ENCODE results near the gene IMMP2L. TPM values are rescaled to one million over a fixed set of nuclear protein-coding genes. Genes with fewer than 3 reads are reported as not detected.

IMMP2L gene
- polyA plus RNA-seq, 1 of the 3 experiments (the other 2 are of a cell fraction), result 10.7 TPM

DNA sequence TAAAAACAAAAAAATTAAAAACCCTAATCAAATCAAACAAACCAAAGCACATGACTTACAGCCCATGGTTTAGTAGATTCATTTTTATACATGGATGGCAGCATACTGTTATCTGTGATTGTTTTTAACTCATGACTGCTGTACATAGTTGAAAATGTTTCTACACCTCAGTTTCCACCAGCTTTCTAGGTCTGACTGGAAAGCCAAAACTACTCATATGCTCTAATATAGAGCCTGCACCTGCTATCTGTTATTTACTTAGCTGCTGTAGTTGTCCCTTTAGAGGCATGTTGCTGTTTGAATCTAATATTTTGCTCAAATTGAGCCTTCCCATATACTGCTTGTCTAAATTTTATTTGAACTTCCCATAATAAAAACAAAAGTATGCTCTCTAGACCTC lies 761.3 kb downstream of the IMMP2L start:
- Histone ChIP-seq H3K4me2 (no peak overlapping the region), H3K27me3 (ENCODE audit: insufficient read depth) (no peaks in the 10 kb centered on the region), H3K27ac (ENCODE audit: low read depth in 2 of 2, low read length in 1 of 2) (no peak overlapping the region), H2AFZ (ENCODE audit: low read depth) (no peak overlapping the region), H3K79me2 (ENCODE audit: insufficient read depth) (no peaks in the 10 kb centered on the region), H3F3A (replicated peaks; ENCODE audit: insufficient read depth) (no peaks in the 10 kb centered on the region), H3K4me1 (ENCODE audit: control insufficient read depth in 1 of 2, insufficient read depth in 2 of 2, low read depth in 1 of 2, low read length in 1 of 2) (no peaks in the 10 kb centered on the region), H3K9me3 (no peaks in the 10 kb centered on the region), H3K9ac (no peak overlapping the region), H4K20me1 (ENCODE audit: insufficient read depth) (no peaks in the 10 kb centered on the region), H3K36me3 (replicated peaks in 1 of 2; ENCODE audit: control insufficient read depth in 1 of 2, insufficient read depth in 2 of 2, low read length in 1 of 2) (no peaks in the 10 kb centered on the region), H3K9me2 (no peaks in the 10 kb centered on the region), H3K4me3 (ENCODE audit: low read depth in 2 of 2, low read length in 1 of 2) (no peak overlapping the region)
- TF ChIP-seq, protein P1, sequence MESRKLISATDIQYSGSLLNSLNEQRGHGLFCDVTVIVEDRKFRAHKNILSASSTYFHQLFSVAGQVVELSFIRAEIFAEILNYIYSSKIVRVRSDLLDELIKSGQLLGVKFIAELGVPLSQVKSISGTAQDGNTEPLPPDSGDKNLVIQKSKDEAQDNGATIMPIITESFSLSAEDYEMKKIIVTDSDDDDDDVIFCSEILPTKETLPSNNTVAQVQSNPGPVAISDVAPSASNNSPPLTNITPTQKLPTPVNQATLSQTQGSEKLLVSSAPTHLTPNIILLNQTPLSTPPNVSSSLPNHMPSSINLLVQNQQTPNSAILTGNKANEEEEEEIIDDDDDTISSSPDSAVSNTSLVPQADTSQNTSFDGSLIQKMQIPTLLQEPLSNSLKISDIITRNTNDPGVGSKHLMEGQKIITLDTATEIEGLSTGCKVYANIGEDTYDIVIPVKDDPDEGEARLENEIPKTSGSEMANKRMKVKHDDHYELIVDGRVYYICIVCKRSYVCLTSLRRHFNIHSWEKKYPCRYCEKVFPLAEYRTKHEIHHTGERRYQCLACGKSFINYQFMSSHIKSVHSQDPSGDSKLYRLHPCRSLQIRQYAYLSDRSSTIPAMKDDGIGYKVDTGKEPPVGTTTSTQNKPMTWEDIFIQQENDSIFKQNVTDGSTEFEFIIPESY (IDR thresholded peaks at IDR 0.05; ENCODE audit: borderline replicate concordance, low read depth), result no peak
- TF ChIP-seq IRF3 (IDR thresholded peaks at IDR 0.05; ENCODE audit: low read depth, low read length) (no peak), FOXM1 (IDR thresholded peaks at IDR 0.05; ENCODE audit: low read depth) (no peak), PBX3 (IDR thresholded peaks at IDR 0.05) (no peak), REST (IDR thresholded peaks at IDR 0.05; ENCODE audit: low read depth, low read length) (no peak), MEF2A (IDR thresholded peaks at IDR 0.05; ENCODE audit: borderline replicate concordance, low read depth) (no peak), YY1 (IDR thresholded peaks at IDR 0.05; ENCODE audit: low read depth) (no peak), EZH2phosphoT487 (IDR thresholded peaks at IDR 0.05; ENCODE audit: borderline replicate concordance, low read depth) (no peak)
- TF ChIP-seq, protein P2, sequence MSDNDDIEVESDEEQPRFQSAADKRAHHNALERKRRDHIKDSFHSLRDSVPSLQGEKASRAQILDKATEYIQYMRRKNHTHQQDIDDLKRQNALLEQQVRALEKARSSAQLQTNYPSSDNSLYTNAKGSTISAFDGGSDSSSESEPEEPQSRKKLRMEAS (IDR thresholded peaks at IDR 0.05; ENCODE audit: low read depth), result no peak
- TF ChIP-seq, protein P3, sequence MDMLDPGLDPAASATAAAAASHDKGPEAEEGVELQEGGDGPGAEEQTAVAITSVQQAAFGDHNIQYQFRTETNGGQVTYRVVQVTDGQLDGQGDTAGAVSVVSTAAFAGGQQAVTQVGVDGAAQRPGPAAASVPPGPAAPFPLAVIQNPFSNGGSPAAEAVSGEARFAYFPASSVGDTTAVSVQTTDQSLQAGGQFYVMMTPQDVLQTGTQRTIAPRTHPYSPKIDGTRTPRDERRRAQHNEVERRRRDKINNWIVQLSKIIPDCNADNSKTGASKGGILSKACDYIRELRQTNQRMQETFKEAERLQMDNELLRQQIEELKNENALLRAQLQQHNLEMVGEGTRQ (IDR thresholded peaks at IDR 0.05; ENCODE audit: borderline replicate concordance, low read depth, low read length), result no peak
- ChIA-PET CTCF (no interaction called here), POLR2A (no interaction called here)
- no peak for DNase-seq

Measured in SK-N-SH (cell line).